GM18508 (cell line): ENCODE data around the gene COA8.
"Not testable (repeated sequence)": the region's sequence is repeated elsewhere in the genome, so short reads cannot be mapped to it uniquely, and the experiment has no call there.

Experiments
- ATAC-seq: cut with Tn5 transposase; IDR thresholded peaks from one replicate; pipeline ENCODE4 v1.9.1; 2021; ENCODE audit warnings: moderate number of reproducible peaks; ENCODE audit not compliant: insufficient read depth, unreplicated experiment

The COA8 gene

GRCh38 chr14:103568952-103569351 is 6.2 kb downstream of the COA8 start:
- no peak for ATAC-seq

- ATAC-seq = no peak
Observed at GRCh38 chr14:103569408-103569807, 6.6 kb downstream of the COA8 start.

- ATAC-seq = no peak
Observed at GRCh38 chr14:103574104-103574503, 11.3 kb downstream of the COA8 start.

GRCh38 chr14:103574707-103575285 is 12.0 kb downstream of the COA8 start:
- ATAC-seq = no peak

- ATAC-seq = no peak
Observed at GRCh38 chr14:103576371-103577024, 13.7 kb downstream of the COA8 start.

- ATAC-seq = no peak
Observed at GRCh38 chr14:103578401-103579075, 15.8 kb downstream of the COA8 start.

GRCh38 chr14:103581206-103581605 is 18.4 kb downstream of the COA8 start:
- no peak for ATAC-seq

GRCh38 chr14:103581954-103582703 is 19.4 kb downstream of the COA8 start:
- ATAC-seq = no peak

- no peak for ATAC-seq
Observed at GRCh38 chr14:103584326-103584915, 21.7 kb downstream of the COA8 start.

GRCh38 chr14:103593577-103593976 is 30.8 kb downstream of the COA8 start:
- peak; percentile 82 for ATAC-seq

GRCh38 chr14:103594265-103594664 is 31.5 kb downstream of the COA8 start:
- no peak for ATAC-seq

GRCh38 chr14:103597623-103598377 is 35.0 kb downstream of the COA8 start:
- no peak for ATAC-seq

- ATAC-seq = no peak
Observed at GRCh38 chr14:103600503-103600902, 37.7 kb downstream of the COA8 start.

GRCh38 chr14:103604620-103605019 is 41.9 kb downstream of the COA8 start:
- ATAC-seq = no peak

GRCh38 chr14:103606963-103607668 is 44.4 kb downstream of the COA8 start:
- no peak for ATAC-seq

- ATAC-seq = no peak
Observed at GRCh38 chr14:103607822-103608221, 45.1 kb downstream of the COA8 start.

GRCh38 chr14:103609081-103609480 is 46.3 kb downstream of the COA8 start:
- not testable (repeated sequence) for ATAC-seq

GRCh38 chr14:103611215-103611614 is 48.5 kb downstream of the COA8 start:
- no peak for ATAC-seq

- ATAC-seq = no peak
Observed at GRCh38 chr14:103613517-103613916, 50.8 kb downstream of the COA8 start.
